Measurements from ENCODE around the gene FBXO21.

The FBXO21 gene

GRCh38 chr12:117189725-117190209, 503 bp downstream of the FBXO21 start:
- DNase-seq: peak; percentile 51
- Histone ChIP-seq H3K4me3 (ENCODE audit: low read length) (peak overlapping the region; percentile 98), H3K27me3 (ENCODE audit: insufficient read depth, low read length, poor library complexity) (no peaks in the 10 kb centered on the region), H3K4me1 (ENCODE audit: control insufficient read depth, low read depth, low read length) (no peaks in the 10 kb centered on the region), H2AK5ac (ENCODE audit: low read length) (no peak overlapping the region), H3K4me2 (ENCODE audit: low read length) (peak overlapping the region; percentile 98), H2BK15ac (replicated peaks; ENCODE audit: low read depth) (no peak overlapping the region), H3K18ac (ENCODE audit: low read length) (peak overlapping the region; percentile 82), H4K8ac (ENCODE audit: low read depth, low read length) (no peak overlapping the region), H3K79me1 (ENCODE audit: low read length) (peaks cover 11% of the 10 kb centered on the region), H3K23ac (ENCODE audit: low read length) (peak overlapping the region; percentile 80), H3K27ac (ENCODE audit: low read depth, low read length) (no peak overlapping the region), H2BK120ac (ENCODE audit: low read depth, low read length) (no peak overlapping the region), H3K56ac (ENCODE audit: low read length) (peak overlapping the region; percentile 100), H4K5ac (ENCODE audit: low read length) (no peak overlapping the region), H3K79me2 (ENCODE audit: control insufficient read depth, insufficient read depth, low read length) (peaks cover 16% of the 10 kb centered on the region), H3K36me3 (ENCODE audit: control insufficient read depth, insufficient read depth, low read length) (no peaks in the 10 kb centered on the region), H3K9ac (ENCODE audit: low read length) (peak overlapping the region; percentile 96), H2BK5ac (ENCODE audit: low read length) (no peak overlapping the region), H3K4ac (ENCODE audit: low read depth, low read length) (peak overlapping the region; percentile 94)
- no CpG with 5 or more reads among the region's 52 CpGs for WGBS (ENCODE audit: extremely low coverage, insufficient coverage, low lambda C conversion rate)

GRCh38 chr12:117188961-117189724, 1.1 kb downstream of the FBXO21 start:
- no peak overlapping the region for H2BK120ac ChIP-seq (ENCODE audit: low read depth, low read length)
- H3K23ac ChIP-seq (ENCODE audit: low read length): no peak overlapping the region
- H3K79me1 ChIP-seq (ENCODE audit: low read length): peaks cover 11% of the 10 kb centered on the region
- H3K4me3 ChIP-seq (ENCODE audit: low read length): peak overlapping the region; percentile 98
- peak overlapping the region; percentile 96 for H3K9ac ChIP-seq (ENCODE audit: low read length)
- H3K4ac ChIP-seq (ENCODE audit: low read depth, low read length): no peak overlapping the region
- no peaks in the 10 kb centered on the region for H3K4me1 ChIP-seq (ENCODE audit: control insufficient read depth, low read depth, low read length)
- no peaks in the 10 kb centered on the region for H3K36me3 ChIP-seq (ENCODE audit: control insufficient read depth, insufficient read depth, low read length)
- no peak overlapping the region for H2BK15ac ChIP-seq (replicated peaks; ENCODE audit: low read depth)
- H3K27ac ChIP-seq (ENCODE audit: low read depth, low read length): no peak overlapping the region
- WGBS (ENCODE audit: extremely low coverage, insufficient coverage, low lambda C conversion rate): no CpG with 5 or more reads among the region's 25 CpGs
- H3K56ac ChIP-seq (ENCODE audit: low read length): peak overlapping the region; percentile 100
- peak overlapping the region; percentile 98 for H3K4me2 ChIP-seq (ENCODE audit: low read length)
- no peak overlapping the region for H2BK5ac ChIP-seq (ENCODE audit: low read length)
- no peaks in the 10 kb centered on the region for H3K27me3 ChIP-seq (ENCODE audit: insufficient read depth, low read length, poor library complexity)
- DNase-seq: peak; percentile 66
- H2AK5ac ChIP-seq (ENCODE audit: low read length): no peak overlapping the region
- peak overlapping the region; percentile 82 for H3K18ac ChIP-seq (ENCODE audit: low read length)
- peaks cover 16% of the 10 kb centered on the region for H3K79me2 ChIP-seq (ENCODE audit: control insufficient read depth, insufficient read depth, low read length)
- H4K5ac ChIP-seq (ENCODE audit: low read length): no peak overlapping the region
- no peak overlapping the region for H4K8ac ChIP-seq (ENCODE audit: low read depth, low read length)

GRCh38 chr12:117188121-117188665, 2.1 kb downstream of the FBXO21 start:
- H3K23ac ChIP-seq (ENCODE audit: low read length): no peak overlapping the region
- H3K4me1 ChIP-seq (ENCODE audit: control insufficient read depth, low read depth, low read length): no peaks in the 10 kb centered on the region
- H3K18ac ChIP-seq (ENCODE audit: low read length): no peak overlapping the region
- H2AK5ac ChIP-seq (ENCODE audit: low read length): no peak overlapping the region
- no peak overlapping the region for H3K27ac ChIP-seq (ENCODE audit: low read depth, low read length)
- peaks cover 16% of the 10 kb centered on the region for H3K79me2 ChIP-seq (ENCODE audit: control insufficient read depth, insufficient read depth, low read length)
- peaks cover 11% of the 10 kb centered on the region for H3K79me1 ChIP-seq (ENCODE audit: low read length)
- H2BK120ac ChIP-seq (ENCODE audit: low read depth, low read length): no peak overlapping the region
- DNase-seq: no peak
- no peak overlapping the region for H3K4me2 ChIP-seq (ENCODE audit: low read length)
- no peak overlapping the region for H2BK15ac ChIP-seq (replicated peaks; ENCODE audit: low read depth)
- no peak overlapping the region for H3K4me3 ChIP-seq (ENCODE audit: low read length)
- H4K8ac ChIP-seq (ENCODE audit: low read depth, low read length): no peak overlapping the region
- no peak overlapping the region for H3K56ac ChIP-seq (ENCODE audit: low read length)
- no peak overlapping the region for H3K9ac ChIP-seq (ENCODE audit: low read length)
- no peak overlapping the region for H4K5ac ChIP-seq (ENCODE audit: low read length)
- no peak overlapping the region for H2BK5ac ChIP-seq (ENCODE audit: low read length)
- H3K27me3 ChIP-seq (ENCODE audit: insufficient read depth, low read length, poor library complexity): no peaks in the 10 kb centered on the region
- H3K36me3 ChIP-seq (ENCODE audit: control insufficient read depth, insufficient read depth, low read length): no peaks in the 10 kb centered on the region
- no CpG with 5 or more reads among the region's 12 CpGs for WGBS (ENCODE audit: extremely low coverage, insufficient coverage, low lambda C conversion rate)
- H3K4ac ChIP-seq (ENCODE audit: low read depth, low read length): no peak overlapping the region

- H4K5ac ChIP-seq (ENCODE audit: low read length): no peak overlapping the region
- H2AK5ac ChIP-seq (ENCODE audit: low read length): no peak overlapping the region
- H3K36me3 ChIP-seq (ENCODE audit: control insufficient read depth, insufficient read depth, low read length): no peaks in the 10 kb centered on the region
- H3K4me1 ChIP-seq (ENCODE audit: control insufficient read depth, low read depth, low read length): no peaks in the 10 kb centered on the region
- H3K18ac ChIP-seq (ENCODE audit: low read length): no peak overlapping the region
- H2BK120ac ChIP-seq (ENCODE audit: low read depth, low read length): no peak overlapping the region
- H3K4me2 ChIP-seq (ENCODE audit: low read length): no peak overlapping the region
- H4K8ac ChIP-seq (ENCODE audit: low read depth, low read length): no peak overlapping the region
- no CpG with 5 or more reads among the region's 4 CpGs for WGBS (ENCODE audit: extremely low coverage, insufficient coverage, low lambda C conversion rate)
- H2BK5ac ChIP-seq (ENCODE audit: low read length): no peak overlapping the region
- H3K9ac ChIP-seq (ENCODE audit: low read length): no peak overlapping the region
- H2BK15ac ChIP-seq (replicated peaks; ENCODE audit: low read depth): no peak overlapping the region
- no peak overlapping the region for H3K23ac ChIP-seq (ENCODE audit: low read length)
- H3K79me2 ChIP-seq (ENCODE audit: control insufficient read depth, insufficient read depth, low read length): peaks cover 16% of the 10 kb centered on the region
- H3K27ac ChIP-seq (ENCODE audit: low read depth, low read length): no peak overlapping the region
- no peak overlapping the region for H3K4me3 ChIP-seq (ENCODE audit: low read length)
- no peak for DNase-seq
- H3K56ac ChIP-seq (ENCODE audit: low read length): no peak overlapping the region
- H3K4ac ChIP-seq (ENCODE audit: low read depth, low read length): no peak overlapping the region
- H3K79me1 ChIP-seq (ENCODE audit: low read length): peaks cover 11% of the 10 kb centered on the region
- H3K27me3 ChIP-seq (ENCODE audit: insufficient read depth, low read length, poor library complexity): no peaks in the 10 kb centered on the region
Measured at GRCh38 chr12:117187421-117187820, 2.8 kb downstream of the FBXO21 start.

GRCh38 chr12:117182866-117183265, 7.4 kb downstream of the FBXO21 start:
- Histone ChIP-seq H3K36me3 (ENCODE audit: control insufficient read depth, insufficient read depth, low read length) (peaks cover 2% of the 10 kb centered on the region), H3K27ac (ENCODE audit: low read depth, low read length) (no peak overlapping the region)

More at GRCh38 chr12:117182866-117183265, 7.4 kb downstream of the FBXO21 start:
- Histone ChIP-seq H4K5ac (ENCODE audit: low read length) (no peak overlapping the region), H2BK15ac (replicated peaks; ENCODE audit: low read depth) (no peak overlapping the region), H3K9ac (ENCODE audit: low read length) (no peak overlapping the region), H3K4ac (ENCODE audit: low read depth, low read length) (no peak overlapping the region), H2BK5ac (ENCODE audit: low read length) (no peak overlapping the region), H3K79me2 (ENCODE audit: control insufficient read depth, insufficient read depth, low read length) (peaks cover 3% of the 10 kb centered on the region), H3K56ac (ENCODE audit: low read length) (no peak overlapping the region), H3K23ac (ENCODE audit: low read length) (no peak overlapping the region), H3K27me3 (ENCODE audit: insufficient read depth, low read length, poor library complexity) (no peaks in the 10 kb centered on the region), H2BK120ac (ENCODE audit: low read depth, low read length) (no peak overlapping the region), H3K4me2 (ENCODE audit: low read length) (no peak overlapping the region), H3K4me1 (ENCODE audit: control insufficient read depth, low read depth, low read length) (no peaks in the 10 kb centered on the region), H4K8ac (ENCODE audit: low read depth, low read length) (no peak overlapping the region), H3K4me3 (ENCODE audit: low read length) (no peak overlapping the region), H2AK5ac (ENCODE audit: low read length) (no peak overlapping the region), H3K18ac (ENCODE audit: low read length) (no peak overlapping the region), H3K79me1 (ENCODE audit: low read length) (peaks cover 3% of the 10 kb centered on the region)
- WGBS (ENCODE audit: extremely low coverage, insufficient coverage, low lambda C conversion rate): no CpG with 5 or more reads among the region's 3 CpGs
- DNase-seq: no peak

Measured in mesendoderm (in vitro differentiated cells).